NB4 (cell line): ENCODE results near the gene PCOLCE2.

Source experiments
- DNase-seq: peaks from one replicate; pipeline ENCODE4 v3.0.0; 2010; ENCODE audit warnings: low read depth
- H3K4me3 ChIP-seq: one replicate; pipeline ENCODE4 v1.5.1; 2011; ENCODE audit warnings: mild to moderate bottlenecking, low read depth, low read length, moderate library complexity
- MAX ChIP-seq: IDR thresholded peaks from 2 replicates; pipeline ENCODE4 v1.6.1; 2011; ENCODE audit warnings: low read depth, low read length
- MYC ChIP-seq: IDR thresholded peaks from 2 replicates; pipeline ENCODE4 v1.6.1; 2011; ENCODE audit warnings: low read depth, low read length
- POLR2A ChIP-seq: IDR thresholded peaks from 2 replicates; pipeline ENCODE4 v1.6.1; 2011; ENCODE audit warnings: mild to moderate bottlenecking; ENCODE audit not compliant: insufficient read length; ENCODE audit errors: extremely low read depth
- TF ChIP-seq, protein P1 (sequence below): IDR thresholded peaks from one replicate; pipeline ENCODE4 v1.5.1; 2012; ENCODE audit warnings: low read depth, low read length

Gene PCOLCE2

GRCh38 chr3:142909282-142909681, 20.4 kb upstream of the PCOLCE2 start:
- DNase-seq = no peak

GRCh38 chr3:142907996-142908395, 19.1 kb upstream of the PCOLCE2 start:
- no peak for DNase-seq
- no peak overlapping the region for H3K4me3 ChIP-seq
- TF ChIP-seq MAX = no peak
- no peak for TF ChIP-seq MYC
- no peak for TF ChIP-seq POLR2A
- TF ChIP-seq, protein P1, sequence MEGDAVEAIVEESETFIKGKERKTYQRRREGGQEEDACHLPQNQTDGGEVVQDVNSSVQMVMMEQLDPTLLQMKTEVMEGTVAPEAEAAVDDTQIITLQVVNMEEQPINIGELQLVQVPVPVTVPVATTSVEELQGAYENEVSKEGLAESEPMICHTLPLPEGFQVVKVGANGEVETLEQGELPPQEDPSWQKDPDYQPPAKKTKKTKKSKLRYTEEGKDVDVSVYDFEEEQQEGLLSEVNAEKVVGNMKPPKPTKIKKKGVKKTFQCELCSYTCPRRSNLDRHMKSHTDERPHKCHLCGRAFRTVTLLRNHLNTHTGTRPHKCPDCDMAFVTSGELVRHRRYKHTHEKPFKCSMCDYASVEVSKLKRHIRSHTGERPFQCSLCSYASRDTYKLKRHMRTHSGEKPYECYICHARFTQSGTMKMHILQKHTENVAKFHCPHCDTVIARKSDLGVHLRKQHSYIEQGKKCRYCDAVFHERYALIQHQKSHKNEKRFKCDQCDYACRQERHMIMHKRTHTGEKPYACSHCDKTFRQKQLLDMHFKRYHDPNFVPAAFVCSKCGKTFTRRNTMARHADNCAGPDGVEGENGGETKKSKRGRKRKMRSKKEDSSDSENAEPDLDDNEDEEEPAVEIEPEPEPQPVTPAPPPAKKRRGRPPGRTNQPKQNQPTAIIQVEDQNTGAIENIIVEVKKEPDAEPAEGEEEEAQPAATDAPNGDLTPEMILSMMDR = no peak

More at GRCh38 chr3:142909282-142909681, 20.4 kb upstream of the PCOLCE2 start:
- no peak for TF ChIP-seq MYC
- no peak for TF ChIP-seq POLR2A
- H3K4me3 ChIP-seq = no peak overlapping the region

DNA sequence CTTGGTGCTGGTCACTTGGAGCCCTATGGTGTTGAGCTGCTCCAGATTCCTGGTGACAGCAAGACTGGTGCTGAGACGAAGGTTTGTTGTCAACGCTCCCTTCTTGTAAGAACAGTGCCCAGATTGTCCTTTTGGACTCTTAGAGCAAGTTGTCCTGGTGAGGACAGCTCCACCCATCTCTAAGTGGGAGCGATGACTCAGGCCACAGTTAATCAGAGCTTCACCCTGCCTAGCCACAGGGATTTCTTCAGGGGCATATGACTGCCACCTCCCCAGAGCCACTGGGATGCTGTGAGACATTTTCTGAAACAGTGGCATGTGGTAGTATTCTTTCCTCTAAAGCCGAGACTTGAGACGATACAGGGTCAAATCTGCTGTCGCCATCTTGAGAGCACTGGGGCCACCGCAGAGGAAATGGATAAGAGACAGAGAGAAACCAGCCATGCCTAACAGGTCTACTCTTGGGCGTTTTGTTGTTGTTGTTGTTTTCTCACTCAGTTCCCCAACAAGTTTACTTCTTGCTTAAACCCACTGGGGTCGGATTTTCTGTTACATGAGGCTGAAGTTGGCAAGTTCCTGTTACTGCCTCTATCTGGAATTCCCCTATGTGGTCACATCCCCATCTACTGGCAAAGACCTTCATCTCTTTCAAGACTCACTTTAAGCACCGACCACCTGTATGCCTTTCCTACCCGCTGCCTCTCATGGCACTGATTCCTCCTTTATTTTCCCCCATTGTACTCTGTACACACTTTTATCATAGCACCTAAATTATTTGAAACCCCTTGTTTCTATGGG, 16.0 kb upstream of the PCOLCE2 start:
- 0 out of 2 replicates have a peak, but pooled peaks have one; percentile 11 for TF ChIP-seq MAX
- TF ChIP-seq, protein P1 = peak; percentile 30
- TF ChIP-seq POLR2A = no peak
- peak; percentile 48; the same call in 1 of the 2 replicates for TF ChIP-seq MYC
- no peak overlapping the region for H3K4me3 ChIP-seq
- DNase-seq = peak; percentile 72

GRCh38 chr3:142902356-142902755, 13.5 kb upstream of the PCOLCE2 start:
- no peak overlapping the region for H3K4me3 ChIP-seq
- TF ChIP-seq MYC = no peak
- TF ChIP-seq MAX = no peak
- no peak for TF ChIP-seq POLR2A
- TF ChIP-seq, protein P1 = no peak
- no peak for DNase-seq

GRCh38 chr3:142898346-142899213, 9.7 kb upstream of the PCOLCE2 start:
- no peak for DNase-seq
- no peak overlapping the region for H3K4me3 ChIP-seq
- TF ChIP-seq MYC = no peak
- no peak for TF ChIP-seq POLR2A
- TF ChIP-seq, protein P1 = no peak
- no peak for TF ChIP-seq MAX

- no peak overlapping the region for H3K4me3 ChIP-seq
- no peak for TF ChIP-seq POLR2A
- no peak for TF ChIP-seq MYC
- no peak for TF ChIP-seq MAX
- DNase-seq = no peak
These were observed 8.9 kb upstream of the PCOLCE2 start for GRCh38 chr3:142897807-142898206.
